Activated naive CD8-positive, alpha-beta T cell treated with anti-CD3 and anti-CD28 coated beads, Interleukin-2, amount 10 ng/mL, durations not matched to agents 7 days and 5 days (primary cell): ENCODE data around the gene MRPL55. TPM values are rescaled to one million over a fixed set of nuclear protein-coding genes. Genes with fewer than 3 reads are reported as not detected.
"Not testable (repeated sequence)": the region's sequence is repeated elsewhere in the genome, so short reads cannot be mapped to it uniquely, and the experiment has no call there.

Experiments used
- ATAC-seq: fragments of 150-1000 bp; cut with Tn5 transposase; one replicate; pipeline ENCODE4 v1.10.0; 2021; ENCODE audit warnings: low read depth, moderate library complexity
- POLR2A ChIA-PET: fragments of 350-600 bp; sonication (Branson Sonifier 250); formaldehyde crosslinking; loops from one replicate; lab custom pipeline; 2021; ENCODE audit warnings: antibody characterized with exemption; lab: Charles Lee
- DNase-seq: peaks from one replicate; pipeline ENCODE4 v3.0.0; 2021
- H3K27ac Mint-ChIP-seq: one replicate; pipeline ENCODE4 v1.8.0; 2022; ENCODE audit warnings: mild to moderate bottlenecking, mixed read lengths
- H3K27me3 Mint-ChIP-seq: one replicate; pipeline ENCODE4 v1.8.0; 2022; ENCODE audit warnings: mild to moderate bottlenecking, moderate library complexity, mixed read lengths
- H3K36me3 Mint-ChIP-seq: one replicate; pipeline ENCODE4 v1.8.0; 2021; ENCODE audit warnings: mild to moderate bottlenecking, mixed read lengths
- H3K4me1 Mint-ChIP-seq: one replicate; pipeline ENCODE4 v1.8.0; 2021; ENCODE audit warnings: mixed read lengths
- H3K4me3 Mint-ChIP-seq: one replicate; pipeline ENCODE4 v1.8.0; 2022; ENCODE audit warnings: mild to moderate bottlenecking, moderate library complexity, mixed read lengths
- H3K9me3 Mint-ChIP-seq: one replicate; pipeline ENCODE4 v1.8.0; 2021; ENCODE audit warnings: mixed read lengths
- total RNA-seq, 2 experiments: library from RNA; stranded (reverse); gene quantifications; one replicate each; pipeline ENCODE4 v1.2.3, GENCODE V29; 2021

MRPL55 gene
- total RNA-seq, 2 experiments from 2014 or later: 53.6 to 53.7 TPM

GRCh38 chr1:228125185-228125584 lies 16.1 kb upstream of the MRPL55 start:
- Mint-ChIP-seq H3K36me3 (no peaks in the 10 kb centered on the region), H3K4me3 (no peak overlapping the region), H3K27ac (no peak overlapping the region), H3K4me1 (peaks cover 6% of the 10 kb centered on the region), H3K27me3 (peaks cover 10% of the 10 kb centered on the region), H3K9me3 (no peaks in the 10 kb centered on the region)
- ATAC-seq: no peak
- POLR2A ChIA-PET: no interaction called here
- DNase-seq: no peak

GRCh38 chr1:228123505-228123904 lies 14.4 kb upstream of the MRPL55 start:
- H3K4me1 Mint-ChIP-seq: peaks cover 6% of the 10 kb centered on the region
- no peak overlapping the region for H3K27ac Mint-ChIP-seq
- peaks cover 3% of the 10 kb centered on the region for H3K36me3 Mint-ChIP-seq
- ATAC-seq (no peak), DNase-seq (no peak)
- H3K27me3 Mint-ChIP-seq: peaks cover 10% of the 10 kb centered on the region
- POLR2A ChIA-PET: no interaction called here
- peaks cover 2% of the 10 kb centered on the region for H3K9me3 Mint-ChIP-seq
- no peak overlapping the region for H3K4me3 Mint-ChIP-seq

- Mint-ChIP-seq H3K27me3 (peaks cover 10% of the 10 kb centered on the region), H3K36me3 (peaks cover 5% of the 10 kb centered on the region), H3K4me1 (peaks cover 6% of the 10 kb centered on the region), H3K27ac (no peak overlapping the region), H3K9me3 (peaks cover 3% of the 10 kb centered on the region), H3K4me3 (no peak overlapping the region)
- ATAC-seq (no peak), DNase-seq (no peak)
- POLR2A ChIA-PET: interaction anchor here (0.7 kb wide), 1 partner anchor 13 kb away, joined by 3 read pairs; no protein-coding TSS in a partner anchor
Observed at GRCh38 chr1:228122921-228123441, 13.9 kb upstream of the MRPL55 start.

- Mint-ChIP-seq H3K9me3 (peaks cover 6% of the 10 kb centered on the region), H3K4me1 (peaks cover 6% of the 10 kb centered on the region), H3K27ac (peak overlapping the region; percentile 71), H3K27me3 (peaks cover 5% of the 10 kb centered on the region), H3K36me3 (peaks cover 10% of the 10 kb centered on the region), H3K4me3 (peak overlapping the region; percentile 64)
- DNase-seq (no peak), ATAC-seq (peak; percentile 68)
- POLR2A ChIA-PET: no interaction called here
Observed at GRCh38 chr1:228120857-228121489, 11.9 kb upstream of the MRPL55 start.

GRCh38 chr1:228120351-228120750 lies 11.3 kb upstream of the MRPL55 start:
- POLR2A ChIA-PET: no interaction called here
- peaks cover 10% of the 10 kb centered on the region for H3K36me3 Mint-ChIP-seq
- H3K4me1 Mint-ChIP-seq: peaks cover 5% of the 10 kb centered on the region
- H3K9me3 Mint-ChIP-seq: peaks cover 6% of the 10 kb centered on the region
- H3K27ac Mint-ChIP-seq: no peak overlapping the region
- peak overlapping the region; percentile 64 for H3K4me3 Mint-ChIP-seq
- ATAC-seq (no peak), DNase-seq (no peak)
- peaks cover 5% of the 10 kb centered on the region for H3K27me3 Mint-ChIP-seq

GRCh38 chr1:228118040-228118439 lies 8.9 kb upstream of the MRPL55 start:
- ATAC-seq: no peak
- no peak overlapping the region for H3K4me3 Mint-ChIP-seq
- DNase-seq: no peak
- peaks cover 10% of the 10 kb centered on the region for H3K36me3 Mint-ChIP-seq
- peaks cover 5% of the 10 kb centered on the region for H3K27me3 Mint-ChIP-seq
- peaks cover 3% of the 10 kb centered on the region for H3K4me1 Mint-ChIP-seq
- POLR2A ChIA-PET: interaction anchor here (0.8 kb wide), 1 partner anchor 8 kb away, joined by 3 read pairs; no protein-coding TSS in a partner anchor
- no peak overlapping the region for H3K27ac Mint-ChIP-seq
- peaks cover 6% of the 10 kb centered on the region for H3K9me3 Mint-ChIP-seq

- DNase-seq (no peak), ATAC-seq (no peak)
- Mint-ChIP-seq H3K36me3 (peaks cover 10% of the 10 kb centered on the region), H3K27me3 (peaks cover under 1% of the 10 kb centered on the region), H3K4me3 (no peak overlapping the region), H3K9me3 (peaks cover 6% of the 10 kb centered on the region), H3K27ac (no peak overlapping the region), H3K4me1 (peaks cover 3% of the 10 kb centered on the region)
- POLR2A ChIA-PET: no interaction called here
Observed at GRCh38 chr1:228117335-228117734, 8.2 kb upstream of the MRPL55 start.

- POLR2A ChIA-PET: no interaction called here
- Mint-ChIP-seq H3K36me3 (peaks cover 12% of the 10 kb centered on the region), H3K27ac (no peak overlapping the region), H3K4me3 (no peak overlapping the region), H3K27me3 (peaks cover 2% of the 10 kb centered on the region), H3K9me3 (peaks cover 6% of the 10 kb centered on the region), H3K4me1 (peaks cover 5% of the 10 kb centered on the region)
- DNase-seq (no peak), ATAC-seq (no peak)
Observed at GRCh38 chr1:228114827-228115226, 5.7 kb upstream of the MRPL55 start.

- POLR2A ChIA-PET: no interaction called here
- peaks cover 2% of the 10 kb centered on the region for H3K27me3 Mint-ChIP-seq
- H3K36me3 Mint-ChIP-seq: peaks cover 6% of the 10 kb centered on the region
- DNase-seq (no peak), ATAC-seq (no peak)
- no peak overlapping the region for H3K27ac Mint-ChIP-seq
- H3K9me3 Mint-ChIP-seq: peaks cover 2% of the 10 kb centered on the region
- H3K4me1 Mint-ChIP-seq: peaks cover 16% of the 10 kb centered on the region
- H3K4me3 Mint-ChIP-seq: no peak overlapping the region
Observed at GRCh38 chr1:228112617-228113016, 3.5 kb upstream of the MRPL55 start.

- H3K9me3 Mint-ChIP-seq: no peaks in the 10 kb centered on the region
- H3K27ac Mint-ChIP-seq: no peak overlapping the region
- no peak for DNase-seq
- POLR2A ChIA-PET: no interaction called here
- no peak for ATAC-seq
- H3K4me1 Mint-ChIP-seq: peaks cover 16% of the 10 kb centered on the region
- H3K27me3 Mint-ChIP-seq: peaks cover 2% of the 10 kb centered on the region
- no peak overlapping the region for H3K4me3 Mint-ChIP-seq
- peaks cover 4% of the 10 kb centered on the region for H3K36me3 Mint-ChIP-seq
Observed at GRCh38 chr1:228112167-228112566, 3.1 kb upstream of the MRPL55 start.

GRCh38 chr1:228111315-228111714 lies 2.2 kb upstream of the MRPL55 start:
- not testable (repeated sequence) for H3K36me3 Mint-ChIP-seq, H3K27ac Mint-ChIP-seq
- POLR2A ChIA-PET: interaction anchor here (1.4 kb wide), 1 partner anchor 29 kb away, joined by 7 read pairs; the partner anchor contains the start of gene ARF1

GRCh38 chr1:228110556-228110955 lies 1.5 kb upstream of the MRPL55 start:
- no peak for DNase-seq
- no peaks in the 10 kb centered on the region for H3K9me3 Mint-ChIP-seq
- peaks cover 16% of the 10 kb centered on the region for H3K4me1 Mint-ChIP-seq
- ATAC-seq: no peak
- POLR2A ChIA-PET: interaction anchor here (0.7 to 2.0 kb wide), 5 partner anchors 26 to 55 kb away, joined by 3 to 11 read pairs (median 4); partner anchors contain the start of genes ARF1, GUK1 and IBA57
- H3K27me3 Mint-ChIP-seq: peaks cover 2% of the 10 kb centered on the region
- H3K36me3 Mint-ChIP-seq: peaks cover 2% of the 10 kb centered on the region
- no peak overlapping the region for H3K27ac Mint-ChIP-seq
- no peak overlapping the region for H3K4me3 Mint-ChIP-seq

More at GRCh38 chr1:228111315-228111714, 2.2 kb upstream of the MRPL55 start:
- not testable (repeated sequence) for H3K4me3 Mint-ChIP-seq, H3K27me3 Mint-ChIP-seq, ATAC-seq, DNase-seq, H3K9me3 Mint-ChIP-seq
- peaks cover 16% of the 10 kb centered on the region for H3K4me1 Mint-ChIP-seq

- POLR2A ChIA-PET: interaction anchor here (0.6 to 2.0 kb wide), 10 partner anchors 8 to 349 kb away, joined by 3 to 11 read pairs (median 4); partner anchors contain the start of genes ARF1, GUK1, IBA57 and TRIM11
Observed at GRCh38 chr1:228109962-228110488, 926 bp upstream of the MRPL55 start.

More at GRCh38 chr1:228109962-228110488, 926 bp upstream of the MRPL55 start:
- Mint-ChIP-seq H3K27ac (peak overlapping the region; percentile 96), H3K4me1 (peaks cover 16% of the 10 kb centered on the region), H3K9me3 (no peaks in the 10 kb centered on the region), H3K36me3 (peaks cover 2% of the 10 kb centered on the region), H3K27me3 (peaks cover 2% of the 10 kb centered on the region), H3K4me3 (peak overlapping the region; percentile 98)
- no peak for ATAC-seq
- peak; percentile 38 for DNase-seq
